ENCODE results near the gene RBMY1E.
"Not testable (repeated sequence)": the region's sequence is repeated elsewhere in the genome, so short reads cannot be mapped to it uniquely, and the experiment has no call there.

RBMY1E gene

DNA sequence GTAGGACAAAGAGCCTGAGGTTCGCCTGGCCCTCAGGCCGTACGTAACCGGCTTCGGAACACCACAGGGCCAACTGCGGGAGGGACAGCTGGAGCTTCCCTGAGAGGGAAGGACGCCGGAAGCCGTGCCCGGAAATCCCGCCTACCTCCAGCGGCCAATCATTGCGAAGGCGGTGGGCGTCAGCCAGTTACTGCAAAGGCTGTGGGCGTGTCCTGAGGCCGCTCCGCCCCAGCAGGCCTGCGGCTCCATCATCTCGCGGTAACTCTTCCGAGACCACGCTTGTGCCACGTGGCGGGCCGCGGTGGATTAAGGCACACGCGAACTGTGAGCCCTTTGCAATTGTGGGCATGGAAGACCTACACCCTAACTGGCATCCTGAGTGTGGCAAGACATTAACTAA is at the start of gene RBMY1E:
Gene RBMY1E (minus strand): TSS at position 101 of the 400 bp plus-strand sequence. CDS start 1,978 bp downstream, outside the sequence.
- not testable (repeated sequence) for DNase-seq (ENCODE audit: low spot score)

- not testable (repeated sequence) for DNase-seq (ENCODE audit: low spot score)
Measured at GRCh38 chrY:21894426-21894825, 23.4 kb downstream of the RBMY1E start, which contains the start of gene RBMY1D. RBMY1D (minus strand) TSS chrY:21894526; CDS start chrY:21892513, 2,013 bp downstream.

- DNase-seq (ENCODE audit: low spot score), result not testable (repeated sequence)
Measured at GRCh38 chrY:21869407-21870076, 48.3 kb downstream of the RBMY1E start.
